ENCODE results near the gene PARP4. TPM values are rescaled to one million over a fixed set of nuclear protein-coding genes. Genes with fewer than 3 reads are reported as not detected.

The PARP4 gene
- total and polyA plus RNA-seq, 2 of the 13 experiments (the other 11 are each of a cell fraction or from before 2014, with no cell fraction given) = 40.5 to 42.6 TPM

GRCh38 chr13:24458736-24459135 lies 53.8 kb downstream of the PARP4 start:
- no peak overlapping the region for H2AFZ ChIP-seq (ENCODE audit: low read length)
- 0 out of 2 replicates have a peak, but pooled peaks cover 11% of the 10 kb centered on the region for H3K4me1 ChIP-seq (ENCODE audit: insufficient read depth, low read length)
- TF ChIP-seq MIER3 (CRISPR knock-in tag; IDR thresholded peaks at IDR 0.05; ENCODE audit: borderline replicate concordance) (no peak), ZFP36L1 (CRISPR knock-in tag; IDR thresholded peaks at IDR 0.05) (no peak), KMT2A (CRISPR knock-in tag; IDR thresholded peaks at IDR 0.05) (no peak), EHMT2 (IDR thresholded peaks at IDR 0.05; ENCODE audit: borderline replicate concordance, low read depth, low read length) (no peak), ZNF629 (CRISPR knock-in tag; conservative IDR thresholded peaks at IDR 0.05) (no peak)
- TF ChIP-seq, protein P1, sequence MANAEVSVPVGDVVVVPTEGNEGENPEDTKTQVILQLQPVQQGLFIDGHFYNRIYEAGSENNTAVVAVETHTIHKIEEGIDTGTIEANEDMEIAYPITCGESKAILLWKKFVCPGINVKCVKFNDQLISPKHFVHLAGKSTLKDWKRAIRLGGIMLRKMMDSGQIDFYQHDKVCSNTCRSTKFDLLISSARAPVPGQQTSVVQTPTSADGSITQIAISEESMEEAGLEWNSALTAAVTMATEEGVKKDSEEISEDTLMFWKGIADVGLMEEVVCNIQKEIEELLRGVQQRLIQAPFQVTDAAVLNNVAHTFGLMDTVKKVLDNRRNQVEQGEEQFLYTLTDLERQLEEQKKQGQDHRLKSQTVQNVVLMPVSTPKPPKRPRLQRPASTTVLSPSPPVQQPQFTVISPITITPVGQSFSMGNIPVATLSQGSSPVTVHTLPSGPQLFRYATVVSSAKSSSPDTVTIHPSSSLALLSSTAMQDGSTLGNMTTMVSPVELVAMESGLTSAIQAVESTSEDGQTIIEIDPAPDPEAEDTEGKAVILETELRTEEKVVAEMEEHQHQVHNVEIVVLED (CRISPR knock-in tag; IDR thresholded peaks at IDR 0.05; ENCODE audit: borderline replicate concordance) = no peak
- H3K9ac ChIP-seq (ENCODE audit: insufficient read depth, low read depth, low read length) = no peak overlapping the region
- H3K79me2 ChIP-seq (ENCODE audit: insufficient read depth, low read length) = no peaks in the 10 kb centered on the region
- intact Hi-C loops (cut with micrococcal nuclease; ENCODE audit: unreplicated experiment) = no loop called here
- DNase-seq (ENCODE audit: low spot score) = no peak
- 97% methylated on average over 4 of the region's 4 CpGs for WGBS (ENCODE audit: low lambda C conversion rate)
- POLR2A ChIA-PET = no interaction called here
- H3K9me3 ChIP-seq (ENCODE audit: low read length) = no peaks in the 10 kb centered on the region
- no peak overlapping the region for H3K4me3 ChIP-seq (replicated peaks in 1 of 3; ENCODE audit: insufficient read depth in 1 of 3, low read depth in 2 of 3, low read length in 3 of 3)
- H4K20me1 ChIP-seq (ENCODE audit: insufficient read depth, low read length) = no peaks in the 10 kb centered on the region
- H3K27me3 ChIP-seq (ENCODE audit: control insufficient read depth in 1 of 2, insufficient read depth in 2 of 2, low read length in 2 of 2) = no peaks in the 10 kb centered on the region
- no peak overlapping the region for H3K27ac ChIP-seq (ENCODE audit: extremely low read length, insufficient read depth, low read length)
- no peak overlapping the region for H3K4me2 ChIP-seq (ENCODE audit: low read depth, low read length)
- CTCF ChIA-PET (ENCODE audit: low intra/inter-chr PET ratio, low total read pairs) = no interaction called here
- BruUV-seq (replicated peaks) = no TSS peak
- peaks cover 25 to 72% of the 10 kb centered on the region in 2 experiments for H3K36me3 ChIP-seq (replicated peaks in 1 of 2; ENCODE audit: control insufficient read depth in 1 of 2, insufficient read depth in 2 of 2, low read length in 2 of 2)
- FAIRE-seq = no peak
- in situ Hi-C loops (cut with HindIII; ENCODE audit: extremely low pct_ligation_motif_present, low pct_unique_long_range_greater_than_20kb) = no loop called here
- no peak for ATAC-seq

GRCh38 chr13:24456396-24456795 lies 56.2 kb downstream of the PARP4 start:
- Histone ChIP-seq H3K4me1 (ENCODE audit: insufficient read depth, low read length) (0 out of 2 replicates have a peak, but pooled peaks cover 11% of the 10 kb centered on the region), H3K79me2 (ENCODE audit: insufficient read depth, low read length) (no peaks in the 10 kb centered on the region), H2AFZ (ENCODE audit: low read length) (no peak overlapping the region), H4K20me1 (ENCODE audit: insufficient read depth, low read length) (no peaks in the 10 kb centered on the region), H3K4me2 (ENCODE audit: low read depth, low read length) (no peak overlapping the region), H3K27me3 (ENCODE audit: control insufficient read depth in 1 of 2, insufficient read depth in 2 of 2, low read length in 2 of 2) (no peaks in the 10 kb centered on the region), H3K9me3 (ENCODE audit: low read length) (no peaks in the 10 kb centered on the region), H3K36me3 (replicated peaks in 1 of 2; ENCODE audit: control insufficient read depth in 1 of 2, insufficient read depth in 2 of 2, low read length in 2 of 2) (peaks cover 27 to 78% of the 10 kb centered on the region in 2 experiments), H3K27ac (ENCODE audit: extremely low read length, insufficient read depth, low read length) (no peak overlapping the region), H3K4me3 (replicated peaks in 1 of 3; ENCODE audit: insufficient read depth in 1 of 3, low read depth in 2 of 3, low read length in 3 of 3) (no peak overlapping the region), H3K9ac (ENCODE audit: insufficient read depth, low read depth, low read length) (no peak overlapping the region)
- no peak for FAIRE-seq
- WGBS (ENCODE audit: low lambda C conversion rate) = 96% methylated on average over 8 of the region's 8 CpGs
- ChIA-PET POLR2A (no interaction called here), CTCF (ENCODE audit: low intra/inter-chr PET ratio, low total read pairs) (no interaction called here)
- no peak for DNase-seq (ENCODE audit: low spot score)
- ATAC-seq = no peak
- intact Hi-C loops (cut with micrococcal nuclease; ENCODE audit: unreplicated experiment) = no loop called here
- BruUV-seq (replicated peaks) = no TSS peak
- in situ Hi-C loops (cut with HindIII; ENCODE audit: extremely low pct_ligation_motif_present, low pct_unique_long_range_greater_than_20kb) = no loop called here
- TF ChIP-seq ZNF709 (CRISPR knock-in tag; IDR thresholded peaks at IDR 0.05) (no peak), SIN3B (IDR thresholded peaks at IDR 0.05; ENCODE audit: low read length) (no peak), ZNF251 (CRISPR knock-in tag; IDR thresholded peaks at IDR 0.05) (no peak), TFAP4 (IDR thresholded peaks at IDR 0.05; ENCODE audit: borderline replicate concordance, low read depth) (no peak), MLXIP (CRISPR knock-in tag; IDR thresholded peaks at IDR 0.05; ENCODE audit: borderline replicate concordance) (no peak)
- TF ChIP-seq, protein P2, sequence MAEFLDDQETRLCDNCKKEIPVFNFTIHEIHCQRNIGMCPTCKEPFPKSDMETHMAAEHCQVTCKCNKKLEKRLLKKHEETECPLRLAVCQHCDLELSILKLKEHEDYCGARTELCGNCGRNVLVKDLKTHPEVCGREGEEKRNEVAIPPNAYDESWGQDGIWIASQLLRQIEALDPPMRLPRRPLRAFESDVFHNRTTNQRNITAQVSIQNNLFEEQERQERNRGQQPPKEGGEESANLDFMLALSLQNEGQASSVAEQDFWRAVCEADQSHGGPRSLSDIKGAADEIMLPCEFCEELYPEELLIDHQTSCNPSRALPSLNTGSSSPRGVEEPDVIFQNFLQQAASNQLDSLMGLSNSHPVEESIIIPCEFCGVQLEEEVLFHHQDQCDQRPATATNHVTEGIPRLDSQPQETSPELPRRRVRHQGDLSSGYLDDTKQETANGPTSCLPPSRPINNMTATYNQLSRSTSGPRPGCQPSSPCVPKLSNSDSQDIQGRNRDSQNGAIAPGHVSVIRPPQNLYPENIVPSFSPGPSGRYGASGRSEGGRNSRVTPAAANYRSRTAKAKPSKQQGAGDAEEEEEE (CRISPR knock-in tag; IDR thresholded peaks at IDR 0.05; ENCODE audit: borderline replicate concordance) = no peak
